Measurements from ENCODE around the gene ARMC2.

GRCh38 chr6:108846628-108847027, 1.6 kb upstream of the ARMC2 start:
- TF ChIP-seq CTCF (conservative IDR thresholded peaks at IDR 0.05; ENCODE audit: low read length) (0 out of 2 replicates have a peak, but pooled peaks have one; percentile 21), EZH2phosphoT487 (IDR thresholded peaks at IDR 0.05; ENCODE audit: borderline replicate concordance, low read depth, low read length) (no peak)

Data from OCI-LY7 (cell line).